Tibial nerve (tissue), 4 donors: ENCODE data around the gene PEMT. TPM values are rescaled to one million over a fixed set of nuclear protein-coding genes. Genes with fewer than 3 reads are reported as not detected.

Source experiments
- DNase-seq, 2 donors: peaks; one replicate each; pipeline ENCODE4 v3.0.0-alpha.2; 2019; ENCODE audit warnings: low spot score in 2 of 2
- H3K27ac ChIP-seq, 4 donors: fragments of 200-600 bp; sonication (generic) in 3 of 4; one replicate each; pipeline ENCODE4 v1.5.1; 2017 to 2019; ENCODE audit warnings: mild to moderate bottlenecking in 1 of 4
- H3K27me3 ChIP-seq, 2 donors: fragments of 200-600 bp; sonication (generic) in 1 of 2; one replicate each; pipeline versions ENCODE4 v1.5.1 to v1.6.0; 2017 to 2019
- H3K36me3 ChIP-seq, 3 donors: fragments of 200-600 bp; sonication (generic); one replicate each; pipeline ENCODE4 v1.5.1; 2018 to 2019
- H3K4me1 ChIP-seq, 4 donors: fragments of 200-600 bp; sonication (generic) in 3 of 4; one replicate each; pipeline ENCODE4 v1.5.1; 2017 to 2019
- H3K4me3 ChIP-seq, 4 donors: fragments of 200-600 bp; sonication (generic) in 3 of 4; one replicate each; pipeline ENCODE4 v1.5.1; 2017 to 2019; ENCODE audit warnings: mild to moderate bottlenecking in 1 of 4, moderate library complexity in 1 of 4
- H3K9me3 ChIP-seq, 4 donors: fragments of 200-600 bp; sonication (generic) in 3 of 4; one replicate each; pipeline ENCODE4 v1.5.1; 2017 to 2019
- EP300 ChIP-seq, 2 donors: sonication (generic); formaldehyde crosslinking; IDR thresholded peaks; one replicate each; pipeline ENCODE4 v1.6.1; 2017; ENCODE audit warnings: antibody characterized with exemption in 2 of 2, mild to moderate bottlenecking in 1 of 2
- POLR2A ChIP-seq, 2 donors: fragments of 450-650 bp; IDR thresholded peaks; one replicate each; pipeline ENCODE4 v1.6.1; 2017; ENCODE audit warnings: antibody characterized with exemption in 2 of 2, mild to moderate bottlenecking in 2 of 2, moderate library complexity in 2 of 2
- WGBS, 2 donors: methylation state at CpG; one replicate each; pipeline ENCODE4 v1.1.5; 2018; 5-methylcytosine and 5-hydroxymethylcytosine counted together
- total RNA-seq, 4 donors: library from RNA; depleted of rRNA; stranded (reverse); fragments of >200 nt; gene quantifications; one replicate each; pipeline ENCODE4 v1.1.0, GENCODE V29; 2016
- TF ChIP-seq, protein P1 (sequence below), 5 experiments: fragments of 200-600 bp in 3 of 5; fragments of 450-650 bp in 2 of 5; sonication (generic) in 3 of 5; IDR thresholded peaks; one replicate each; pipeline ENCODE4 v1.5.1; 2016 to 2019; ENCODE audit warnings: antibody characterized with exemption in 5 of 5, mild to moderate bottlenecking in 3 of 5, moderate library complexity in 2 of 5

PEMT gene
- total RNA-seq, 4 donors from 2014 or later = 29.5 to 80.8 (median 58.8) TPM

GRCh38 chr17:17509601-17510425, 81.7 kb downstream of the PEMT start:
- Histone ChIP-seq H3K4me1 (peaks cover 0 to 13% (median 0%) of the 10 kb centered on the region in 4 donors), H3K27ac (no peak overlapping the region), H3K36me3 (peaks cover 0 to 32% (median 0%) of the 10 kb centered on the region in 3 donors), H3K9me3 (no peaks in the 10 kb centered on the region), H3K4me3 (no peak overlapping the region), H3K27me3 (no peaks in the 10 kb centered on the region)
- no peak for DNase-seq
- TF ChIP-seq, protein P1, sequence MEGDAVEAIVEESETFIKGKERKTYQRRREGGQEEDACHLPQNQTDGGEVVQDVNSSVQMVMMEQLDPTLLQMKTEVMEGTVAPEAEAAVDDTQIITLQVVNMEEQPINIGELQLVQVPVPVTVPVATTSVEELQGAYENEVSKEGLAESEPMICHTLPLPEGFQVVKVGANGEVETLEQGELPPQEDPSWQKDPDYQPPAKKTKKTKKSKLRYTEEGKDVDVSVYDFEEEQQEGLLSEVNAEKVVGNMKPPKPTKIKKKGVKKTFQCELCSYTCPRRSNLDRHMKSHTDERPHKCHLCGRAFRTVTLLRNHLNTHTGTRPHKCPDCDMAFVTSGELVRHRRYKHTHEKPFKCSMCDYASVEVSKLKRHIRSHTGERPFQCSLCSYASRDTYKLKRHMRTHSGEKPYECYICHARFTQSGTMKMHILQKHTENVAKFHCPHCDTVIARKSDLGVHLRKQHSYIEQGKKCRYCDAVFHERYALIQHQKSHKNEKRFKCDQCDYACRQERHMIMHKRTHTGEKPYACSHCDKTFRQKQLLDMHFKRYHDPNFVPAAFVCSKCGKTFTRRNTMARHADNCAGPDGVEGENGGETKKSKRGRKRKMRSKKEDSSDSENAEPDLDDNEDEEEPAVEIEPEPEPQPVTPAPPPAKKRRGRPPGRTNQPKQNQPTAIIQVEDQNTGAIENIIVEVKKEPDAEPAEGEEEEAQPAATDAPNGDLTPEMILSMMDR (IDR thresholded peaks at IDR 0.05) = no peak
- no peak for TF ChIP-seq POLR2A (IDR thresholded peaks at IDR 0.05)
- no peak for TF ChIP-seq EP300 (IDR thresholded peaks at IDR 0.05)
- WGBS, 2 donors = 90 to 92% methylated on average over 21 of the region's 21 CpGs

- Histone ChIP-seq H3K9me3 (no peaks in the 10 kb centered on the region), H3K36me3 (peaks cover 0 to 32% (median 0%) of the 10 kb centered on the region in 3 donors), H3K27ac (no peak overlapping the region), H3K4me1 (peaks cover 0 to 9% (median 0%) of the 10 kb centered on the region in 4 donors), H3K4me3 (no peak overlapping the region), H3K27me3 (no peaks in the 10 kb centered on the region)
- DNase-seq = no peak
- 88 to 92% methylated on average over 32 to 33 of the region's 33 CpGs for WGBS, 2 donors
- TF ChIP-seq POLR2A (IDR thresholded peaks at IDR 0.05) (no peak), EP300 (IDR thresholded peaks at IDR 0.05) (no peak)
- TF ChIP-seq, protein P1 (IDR thresholded peaks at IDR 0.05) = no peak
Measured at GRCh38 chr17:17508646-17509591, 82.6 kb downstream of the PEMT start.

DNA sequence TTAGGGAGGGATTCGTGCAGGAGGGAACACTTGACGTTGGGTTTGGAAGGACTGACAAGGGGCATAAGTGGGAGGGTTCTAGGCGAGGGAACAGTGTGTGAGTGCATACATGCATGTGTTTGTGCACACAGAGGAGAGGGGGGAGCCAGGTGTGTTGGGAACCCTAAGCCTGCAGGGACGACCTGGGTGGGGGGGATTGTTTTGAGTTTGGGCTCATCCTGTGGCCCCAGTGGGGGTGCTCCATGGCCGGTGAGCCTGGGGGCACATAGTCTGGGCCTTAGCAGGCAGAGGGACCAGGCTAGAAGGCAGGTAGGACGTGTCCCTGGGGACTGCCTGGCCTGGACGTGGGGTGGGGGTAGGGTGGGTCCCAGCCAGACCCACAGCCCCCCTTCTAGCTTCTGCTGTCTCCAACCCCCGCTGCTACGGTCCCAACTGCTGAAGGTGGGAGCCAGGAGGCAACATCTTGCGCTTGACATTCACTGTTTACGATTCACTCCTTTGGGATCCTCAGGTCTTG, 83.4 kb downstream of the PEMT start:
- H3K27ac ChIP-seq = no peak overlapping the region
- H3K27me3 ChIP-seq = no peaks in the 10 kb centered on the region
- no peak overlapping the region for H3K4me3 ChIP-seq
- TF ChIP-seq, protein P1 (IDR thresholded peaks at IDR 0.05) = no peak
- TF ChIP-seq EP300 (IDR thresholded peaks at IDR 0.05) = no peak
- TF ChIP-seq POLR2A (IDR thresholded peaks at IDR 0.05) = no peak
- no peaks in the 10 kb centered on the region for H3K9me3 ChIP-seq
- DNase-seq = no peak
- 84 to 88% methylated on average over 10 to 11 of the region's 11 CpGs for WGBS, 2 donors
- peaks cover 0 to 9% (median 0%) of the 10 kb centered on the region in 4 donors for H3K4me1 ChIP-seq
- H3K36me3 ChIP-seq = peaks cover 0 to 32% (median 0%) of the 10 kb centered on the region in 3 donors

- DNase-seq = no peak
- peaks cover 0 to 32% (median 0%) of the 10 kb centered on the region in 3 donors for H3K36me3 ChIP-seq
- no peak overlapping the region for H3K4me3 ChIP-seq
- H3K9me3 ChIP-seq = no peaks in the 10 kb centered on the region
- TF ChIP-seq EP300 (IDR thresholded peaks at IDR 0.05) (no peak), POLR2A (IDR thresholded peaks at IDR 0.05) (no peak)
- TF ChIP-seq, protein P1 (IDR thresholded peaks at IDR 0.05) = no peak
- no peak overlapping the region for H3K27ac ChIP-seq
- H3K27me3 ChIP-seq = no peaks in the 10 kb centered on the region
- H3K4me1 ChIP-seq = peaks cover 0 to 8% (median 0%) of the 10 kb centered on the region in 4 donors
- WGBS, 2 donors = 76 to 92% methylated on average over 9 to 16 of the region's 16 CpGs
Measured at GRCh38 chr17:17507465-17508011, 84.0 kb downstream of the PEMT start.
